Neutrophil (primary cell): ENCODE results near the gene CCNK.

Source experiments
- H3K27ac ChIP-seq: fragments of 200-600 bp; sonication (generic); 2 replicates; pipeline ENCODE4 v1.5.1; 2016; ENCODE audit warnings: mild to moderate bottlenecking, moderate library complexity
- H3K27me3 ChIP-seq: fragments of 200-600 bp; sonication (generic); 2 replicates; pipeline ENCODE4 v1.6.0; 2016; ENCODE audit warnings: mild to moderate bottlenecking
- H3K36me3 ChIP-seq: fragments of 200-600 bp; sonication (generic); 2 replicates; pipeline ENCODE4 v1.5.1; 2017
- H3K4me1 ChIP-seq, 2 experiments: fragments of 200-600 bp in 1 of 2; sonication (generic) in 1 of 2; 1 replicate in 1 of 2; 2 replicates in 1 of 2; pipeline versions ENCODE4 v1.5.1 to v1.6.1; 2013 to 2016; ENCODE audit warnings: low read depth in 1 of 2, low read length in 1 of 2, mild to moderate bottlenecking in 1 of 2, moderate library complexity in 1 of 2; ENCODE audit not compliant: control insufficient read depth in 1 of 2, insufficient read depth in 1 of 2
- H3K4me3 ChIP-seq, 2 experiments: fragments of 200-600 bp in 1 of 2; sonication (generic) in 1 of 2; 1 replicate in 1 of 2; 2 replicates in 1 of 2; pipeline ENCODE4 v1.5.1; 2013 to 2016; ENCODE audit warnings: low read depth in 1 of 2, low read length in 1 of 2, mild to moderate bottlenecking in 1 of 2, moderate library complexity in 1 of 2
- H3K9me3 ChIP-seq: fragments of 200-600 bp; sonication (generic); 2 replicates; pipeline ENCODE4 v1.5.1; 2016
- TF ChIP-seq, protein P1 (sequence below): fragments of 200-600 bp; sonication (generic); IDR thresholded peaks from 2 replicates; pipeline ENCODE4 v1.5.1; 2016; ENCODE audit warnings: antibody characterized with exemption

Gene CCNK

DNA sequence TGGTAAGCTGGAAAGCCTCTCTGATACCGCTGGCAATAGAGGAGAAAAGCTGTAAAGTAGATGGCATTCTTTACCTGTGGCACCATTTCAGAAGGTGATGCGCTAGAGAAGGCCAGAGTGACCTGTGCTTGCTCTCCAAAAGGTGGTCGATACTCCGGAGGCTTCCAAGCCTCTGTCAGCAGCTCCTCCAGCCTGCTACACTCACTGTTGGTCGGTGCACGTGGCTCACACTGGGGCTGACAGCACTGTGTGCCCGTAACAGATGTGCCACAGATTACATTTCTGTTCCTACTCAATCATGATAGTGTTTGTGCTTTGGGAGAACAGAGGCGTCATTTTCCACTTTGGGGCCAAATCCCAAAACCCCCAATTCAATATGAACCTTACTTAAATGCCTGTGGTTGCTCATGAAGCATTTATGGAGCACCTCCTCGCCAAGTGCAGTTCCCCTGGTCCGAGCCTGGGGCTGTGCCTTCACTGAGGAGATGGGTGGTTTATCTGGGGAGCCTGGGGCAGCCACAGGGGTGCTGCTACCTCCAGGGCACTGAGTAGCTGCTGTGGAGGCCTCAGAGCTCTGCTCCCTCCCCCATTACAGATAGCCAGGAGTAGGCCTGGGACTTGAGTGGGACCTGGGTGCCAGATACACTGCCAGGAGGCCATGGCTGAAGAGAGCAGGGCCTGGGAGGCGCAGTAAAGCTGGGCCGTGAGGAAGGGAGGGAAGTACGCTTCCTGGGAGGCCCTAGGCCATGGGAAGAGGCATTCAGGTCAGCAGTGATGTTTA, 26.8 kb downstream of the CCNK start:
- peaks cover 100% of the 10 kb centered on the region for H3K36me3 ChIP-seq
- H3K27ac ChIP-seq = no peak overlapping the region
- no peak overlapping the region for H3K4me3 ChIP-seq
- TF ChIP-seq, protein P1, sequence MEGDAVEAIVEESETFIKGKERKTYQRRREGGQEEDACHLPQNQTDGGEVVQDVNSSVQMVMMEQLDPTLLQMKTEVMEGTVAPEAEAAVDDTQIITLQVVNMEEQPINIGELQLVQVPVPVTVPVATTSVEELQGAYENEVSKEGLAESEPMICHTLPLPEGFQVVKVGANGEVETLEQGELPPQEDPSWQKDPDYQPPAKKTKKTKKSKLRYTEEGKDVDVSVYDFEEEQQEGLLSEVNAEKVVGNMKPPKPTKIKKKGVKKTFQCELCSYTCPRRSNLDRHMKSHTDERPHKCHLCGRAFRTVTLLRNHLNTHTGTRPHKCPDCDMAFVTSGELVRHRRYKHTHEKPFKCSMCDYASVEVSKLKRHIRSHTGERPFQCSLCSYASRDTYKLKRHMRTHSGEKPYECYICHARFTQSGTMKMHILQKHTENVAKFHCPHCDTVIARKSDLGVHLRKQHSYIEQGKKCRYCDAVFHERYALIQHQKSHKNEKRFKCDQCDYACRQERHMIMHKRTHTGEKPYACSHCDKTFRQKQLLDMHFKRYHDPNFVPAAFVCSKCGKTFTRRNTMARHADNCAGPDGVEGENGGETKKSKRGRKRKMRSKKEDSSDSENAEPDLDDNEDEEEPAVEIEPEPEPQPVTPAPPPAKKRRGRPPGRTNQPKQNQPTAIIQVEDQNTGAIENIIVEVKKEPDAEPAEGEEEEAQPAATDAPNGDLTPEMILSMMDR = no peak
- H3K27me3 ChIP-seq = no peaks in the 10 kb centered on the region
- no peaks in the 10 kb centered on the region for H3K4me1 ChIP-seq
- H3K9me3 ChIP-seq = no peaks in the 10 kb centered on the region

DNA sequence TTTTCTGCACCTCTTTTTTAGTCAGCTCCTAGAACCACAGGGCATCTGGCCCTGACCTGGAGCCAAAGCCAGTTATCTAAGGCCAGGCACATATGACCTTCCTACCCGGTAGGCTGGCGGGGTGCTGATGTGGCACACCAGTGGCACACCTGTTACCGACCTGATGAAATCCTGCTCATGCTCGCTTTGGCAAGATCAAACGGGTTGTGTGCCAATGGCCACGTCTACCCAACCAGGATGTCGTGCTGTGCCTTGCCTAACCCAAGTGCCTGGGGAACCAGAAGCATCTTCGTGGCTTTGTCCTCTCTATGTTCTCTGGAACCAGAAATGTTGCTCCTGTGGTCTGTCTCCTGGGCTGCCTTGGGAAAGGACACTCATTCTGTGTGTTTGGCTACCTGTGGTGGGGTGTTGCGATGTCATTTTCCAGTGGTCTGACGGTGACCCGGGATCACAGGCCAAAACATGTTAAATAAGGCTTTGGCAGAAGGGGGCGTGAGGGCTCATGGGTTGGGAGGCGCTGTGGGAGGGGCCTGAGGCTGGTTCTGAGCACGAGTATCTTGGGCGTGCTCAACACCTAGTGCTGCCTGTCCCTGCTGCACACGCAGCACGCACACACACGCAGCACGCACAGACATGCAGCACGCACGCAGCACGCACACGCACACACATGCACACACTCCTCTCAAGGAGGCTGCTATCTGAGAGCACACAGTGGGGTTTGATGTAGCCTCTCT, 27.9 kb downstream of the CCNK start:
- no peaks in the 10 kb centered on the region for H3K9me3 ChIP-seq
- no peaks in the 10 kb centered on the region for H3K27me3 ChIP-seq
- peaks cover 100% of the 10 kb centered on the region for H3K36me3 ChIP-seq
- H3K4me1 ChIP-seq = no peaks in the 10 kb centered on the region
- TF ChIP-seq, protein P1 = no peak
- H3K27ac ChIP-seq = no peak overlapping the region
- H3K4me3 ChIP-seq = no peak overlapping the region

DNA sequence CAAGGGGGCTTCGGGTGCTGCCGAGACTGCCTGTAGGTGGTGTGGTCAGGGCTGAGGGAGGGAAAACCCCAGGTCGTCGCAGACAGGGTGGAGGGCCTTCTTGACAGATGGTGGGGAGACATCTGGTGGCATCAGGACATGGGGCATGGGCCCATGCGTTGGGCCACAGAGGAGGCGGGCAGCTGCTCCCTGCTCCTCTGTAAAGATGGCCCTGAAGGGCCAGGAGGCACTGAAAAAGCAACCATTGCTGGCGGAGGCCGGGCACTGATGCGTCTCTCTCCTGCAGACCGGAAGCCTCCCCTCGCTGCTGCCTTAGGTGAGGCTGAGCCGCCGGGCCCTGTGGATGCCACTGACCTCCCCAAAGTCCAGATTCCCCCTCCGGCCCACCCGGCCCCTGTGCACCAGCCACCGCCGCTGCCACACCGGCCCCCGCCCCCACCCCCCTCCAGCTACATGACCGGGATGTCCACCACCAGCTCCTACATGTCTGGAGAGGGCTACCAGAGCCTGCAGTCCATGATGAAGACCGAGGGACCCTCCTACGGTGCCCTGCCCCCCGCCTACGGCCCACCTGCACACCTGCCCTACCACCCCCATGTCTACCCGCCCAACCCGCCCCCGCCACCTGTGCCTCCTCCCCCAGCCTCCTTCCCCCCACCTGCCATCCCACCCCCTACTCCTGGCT, 28.8 kb downstream of the CCNK start:
- H3K4me3 ChIP-seq = no peak overlapping the region
- peaks cover 93% of the 10 kb centered on the region for H3K36me3 ChIP-seq
- TF ChIP-seq, protein P1 = no peak
- no peaks in the 10 kb centered on the region for H3K9me3 ChIP-seq
- no peaks in the 10 kb centered on the region for H3K4me1 ChIP-seq
- H3K27me3 ChIP-seq = no peaks in the 10 kb centered on the region
- no peak overlapping the region for H3K27ac ChIP-seq

- H3K27me3 ChIP-seq = no peaks in the 10 kb centered on the region
- H3K4me3 ChIP-seq = no peak overlapping the region
- H3K36me3 ChIP-seq = peaks cover 87% of the 10 kb centered on the region
- H3K27ac ChIP-seq = no peak overlapping the region
- no peaks in the 10 kb centered on the region for H3K4me1 ChIP-seq
- no peaks in the 10 kb centered on the region for H3K9me3 ChIP-seq
- TF ChIP-seq, protein P1 = no peak
Observed at GRCh38 chr14:99510556-99511139, 29.4 kb downstream of the CCNK start.

- Histone ChIP-seq H3K4me3 (no peak overlapping the region), H3K9me3 (no peaks in the 10 kb centered on the region), H3K4me1 (no peaks in the 10 kb centered on the region), H3K36me3 (peaks cover 78% of the 10 kb centered on the region), H3K27me3 (no peaks in the 10 kb centered on the region), H3K27ac (no peak overlapping the region)
- TF ChIP-seq, protein P1 = no peak
Observed at GRCh38 chr14:99511421-99512109, 30.4 kb downstream of the CCNK start.
